GM19452 (cell line): Measurements from ENCODE around the gene ATP9B.

Source experiments
- ATAC-seq: cut with Tn5 transposase; IDR thresholded peaks from one replicate; pipeline ENCODE4 v1.9.1; 2021; ENCODE audit not compliant: unreplicated experiment

ATP9B gene

GRCh38 chr18:79195716-79196683, 126.8 kb downstream of the ATP9B start:
- ATAC-seq: no peak

GRCh38 chr18:79197531-79197930, 128.3 kb downstream of the ATP9B start:
- no peak for ATAC-seq

GRCh38 chr18:79199691-79200374, 130.6 kb downstream of the ATP9B start:
- no peak for ATAC-seq

- no peak for ATAC-seq
These were observed 131.5 kb downstream of the ATP9B start for GRCh38 chr18:79200546-79201268.

GRCh38 chr18:79203017-79203605, 133.9 kb downstream of the ATP9B start:
- ATAC-seq: no peak

- no peak for ATAC-seq
These were observed 136.0 kb downstream of the ATP9B start for GRCh38 chr18:79204889-79205807.

GRCh38 chr18:79206444-79206843, 137.2 kb downstream of the ATP9B start:
- ATAC-seq: no peak

- ATAC-seq: no peak
These were observed 139.7 kb downstream of the ATP9B start for GRCh38 chr18:79208906-79209305.

GRCh38 chr18:79210002-79210910, 141.1 kb downstream of the ATP9B start:
- no peak for ATAC-seq

- ATAC-seq: no peak
These were observed 142.7 kb downstream of the ATP9B start for GRCh38 chr18:79211844-79212243.

GRCh38 chr18:79214056-79214455, 144.9 kb downstream of the ATP9B start:
- no peak for ATAC-seq

- ATAC-seq: no peak
These were observed 147.0 kb downstream of the ATP9B start for GRCh38 chr18:79216176-79216575.

GRCh38 chr18:79217979-79218604, 148.9 kb downstream of the ATP9B start:
- no peak for ATAC-seq

GRCh38 chr18:79218605-79219190, 149.5 kb downstream of the ATP9B start:
- no peak for ATAC-seq

GRCh38 chr18:79221136-79221535, 151.9 kb downstream of the ATP9B start:
- ATAC-seq: no peak

GRCh38 chr18:79222790-79223189, 153.6 kb downstream of the ATP9B start:
- no peak for ATAC-seq

GRCh38 chr18:79223431-79223830, 154.2 kb downstream of the ATP9B start:
- ATAC-seq: no peak

GRCh38 chr18:79224381-79224780, 155.2 kb downstream of the ATP9B start:
- no peak for ATAC-seq
